Activated CD8-positive, alpha-beta T cell treated with anti-CD3 and anti-CD28 coated beads for 36 hours (primary cell): ENCODE data around the gene NDUFA13. TPM values are rescaled to one million over a fixed set of nuclear protein-coding genes. Genes with fewer than 3 reads are reported as not detected.

ENCODE experiments used
- ATAC-seq: fragments of 200-7000 bp; cut with Tn5 transposase; one replicate; pipeline ENCODE4 v1.10.0; 2021; ENCODE audit warnings: mild to moderate bottlenecking, moderate library complexity
- CTCF ChIA-PET: fragments of 350-600 bp; sonication (Branson Sonifier 250); formaldehyde crosslinking; loops from one replicate; lab custom pipeline; 2021; ENCODE audit warnings: antibody characterized with exemption; lab: Charles Lee
- POLR2A ChIA-PET: fragments of 350-600 bp; sonication (Branson Sonifier 250); formaldehyde crosslinking; loops from one replicate; lab custom pipeline; 2021; ENCODE audit warnings: antibody characterized with exemption; lab: Charles Lee
- DNase-seq: peaks from one replicate; pipeline ENCODE4 v3.0.0-alpha.2; 2020
- H3K27ac Mint-ChIP-seq: one replicate; pipeline ENCODE4 v1.8.0; 2021; ENCODE audit warnings: mild to moderate bottlenecking, mixed read lengths
- H3K27me3 Mint-ChIP-seq: one replicate; pipeline ENCODE4 v1.8.0; 2021; ENCODE audit warnings: mixed read lengths
- H3K36me3 Mint-ChIP-seq: one replicate; pipeline ENCODE4 v1.8.0; 2021; ENCODE audit warnings: low read depth, mixed read lengths
- H3K4me1 Mint-ChIP-seq: one replicate; pipeline ENCODE4 v1.8.0; 2021; ENCODE audit warnings: low read depth, mixed read lengths
- H3K4me3 Mint-ChIP-seq: one replicate; pipeline ENCODE4 v1.8.0; 2021; ENCODE audit warnings: mild to moderate bottlenecking, moderate library complexity, mixed read lengths
- H3K9me3 Mint-ChIP-seq: one replicate; pipeline ENCODE4 v1.8.0; 2021; ENCODE audit warnings: mixed read lengths
- CTCF ChIP-seq: fragments of 200-600 bp; IDR thresholded peaks from one replicate; pipeline ENCODE4 v1.8.0; 2022; ENCODE audit warnings: antibody characterized with exemption, mild to moderate bottlenecking
- intact Hi-C: fragments of 100-400 bp; cut with micrococcal nuclease; formaldehyde crosslinking; loops from one replicate; pipeline ENCODE4 v1.10.0; 2022
- total RNA-seq, 2 experiments: library from RNA; stranded (reverse); gene quantifications; one replicate each; pipeline ENCODE4 v1.2.3, GENCODE V29; 2021

Gene NDUFA13
- total RNA-seq, 2 experiments from 2014 or later = 298 to 310 TPM

GRCh38 chr19:19475015-19475765 lies 40.8 kb upstream of the NDUFA13 start:
- ChIA-PET POLR2A (no interaction called here), CTCF (interaction anchor here (1.3 to 1.9 kb wide), 4 partner anchors 10 to 25 kb away, joined by 4 to 11 read pairs (median 5); no protein-coding TSS in a partner anchor)
- Mint-ChIP-seq H3K4me3 (no peak overlapping the region), H3K27me3 (no peaks in the 10 kb centered on the region), H3K4me1 (peaks cover 74% of the 10 kb centered on the region), H3K27ac (peak overlapping the region; percentile 81), H3K36me3 (peaks cover 45% of the 10 kb centered on the region), H3K9me3 (no peaks in the 10 kb centered on the region)
- no peak for TF ChIP-seq CTCF
- DNase-seq = no peak
- no peak for ATAC-seq
- intact Hi-C loops = no loop called here

- peaks cover 77% of the 10 kb centered on the region for H3K4me1 Mint-ChIP-seq
- intact Hi-C loops = no loop called here
- H3K4me3 Mint-ChIP-seq = no peak overlapping the region
- peak overlapping the region; percentile 71 for H3K27ac Mint-ChIP-seq
- POLR2A ChIA-PET = interaction anchor here (0.6 to 1.2 kb wide), 2 partner anchors 12 to 79 kb away, joined by 3 to 4 read pairs; no protein-coding TSS in a partner anchor
- H3K27me3 Mint-ChIP-seq = no peaks in the 10 kb centered on the region
- CTCF ChIA-PET = interaction anchor here (1.3 to 1.9 kb wide), 4 partner anchors 9 to 26 kb away, joined by 4 to 11 read pairs (median 5); no protein-coding TSS in a partner anchor
- DNase-seq = no peak
- ATAC-seq = no peak
- H3K36me3 Mint-ChIP-seq = peaks cover 42% of the 10 kb centered on the region
- H3K9me3 Mint-ChIP-seq = no peaks in the 10 kb centered on the region
- no peak for TF ChIP-seq CTCF
These were observed 39.9 kb upstream of the NDUFA13 start for GRCh38 chr19:19475849-19476828.

- Mint-ChIP-seq H3K27me3 (no peaks in the 10 kb centered on the region), H3K4me3 (no peak overlapping the region), H3K9me3 (no peaks in the 10 kb centered on the region), H3K4me1 (peaks cover 77% of the 10 kb centered on the region), H3K27ac (no peak overlapping the region), H3K36me3 (peaks cover 38% of the 10 kb centered on the region)
- ATAC-seq (no peak), DNase-seq (no peak)
- CTCF ChIA-PET = interaction anchor here (4.0 kb wide), 1 partner anchor 12 kb away, joined by 19 read pairs; no protein-coding TSS in a partner anchor
- TF ChIP-seq CTCF = no peak
- intact Hi-C loops = no loop called here
- POLR2A ChIA-PET = interaction anchor here (1.2 kb wide), 2 partner anchors 10 to 11 kb away, joined by 4 read pairs; no protein-coding TSS in a partner anchor
These were observed 38.2 kb upstream of the NDUFA13 start for GRCh38 chr19:19477705-19478383.

GRCh38 chr19:19480688-19481087 lies 35.3 kb upstream of the NDUFA13 start:
- no peaks in the 10 kb centered on the region for H3K9me3 Mint-ChIP-seq
- H3K27ac Mint-ChIP-seq = peak overlapping the region; percentile 60
- H3K4me3 Mint-ChIP-seq = no peak overlapping the region
- DNase-seq (peak; percentile 47), ATAC-seq (peak; percentile 66)
- ChIA-PET POLR2A (interaction anchor here (0.6 to 1.5 kb wide), 2 partner anchors 26 to 77 kb away, joined by 3 read pairs; no protein-coding TSS in a partner anchor), CTCF (interaction anchor here (1.0 to 4.0 kb wide), 3 partner anchors 9 to 119 kb away, joined by 3 to 19 read pairs (median 3); partner anchors contain the start of gene GATAD2A)
- peaks cover 71% of the 10 kb centered on the region for H3K4me1 Mint-ChIP-seq
- intact Hi-C loops = no loop called here
- H3K36me3 Mint-ChIP-seq = peaks cover 22% of the 10 kb centered on the region
- TF ChIP-seq CTCF = no peak
- H3K27me3 Mint-ChIP-seq = no peaks in the 10 kb centered on the region
